Measurements from ENCODE around the gene ERGIC1.

Gene ERGIC1

GRCh38 chr5:172866802-172867748, 33.0 kb downstream of the ERGIC1 start:
- no peak for TF ChIP-seq CTCF (conservative IDR thresholded peaks at IDR 0.05)
- no peak overlapping the region for H3K27ac ChIP-seq

DNA sequence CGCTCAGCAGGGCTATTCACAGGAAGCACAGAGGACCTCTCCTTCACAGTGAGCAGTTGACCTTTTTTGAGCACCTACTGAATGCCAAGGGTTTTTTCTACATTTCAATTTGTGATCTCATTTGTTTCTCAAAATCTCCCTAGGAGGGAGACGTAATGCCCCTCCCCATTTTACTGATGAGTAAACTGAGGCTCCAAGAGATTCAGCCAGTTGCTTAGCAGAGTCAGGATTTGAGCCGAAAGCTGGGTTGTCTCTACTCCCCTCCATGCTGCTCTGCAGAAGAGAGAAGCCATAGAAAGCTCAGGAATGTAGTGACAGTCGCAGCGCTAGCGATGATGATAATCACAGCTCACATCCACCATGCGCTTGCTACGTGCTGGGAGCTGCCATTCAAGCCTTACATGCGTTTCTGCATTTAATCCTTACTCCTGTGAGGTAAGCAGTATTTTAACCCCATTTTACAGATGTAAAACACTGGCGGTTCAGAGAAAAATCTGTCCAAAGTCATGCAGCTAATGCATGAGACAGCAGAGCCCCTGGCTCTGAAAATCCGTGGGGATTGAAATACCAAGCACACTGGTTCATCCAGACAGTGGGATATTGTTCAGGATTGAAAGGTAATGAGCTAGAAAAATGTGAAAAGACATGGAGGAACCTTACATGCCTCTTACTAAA, 33.8 kb downstream of the ERGIC1 start:
- TF ChIP-seq CTCF (conservative IDR thresholded peaks at IDR 0.05) = no peak
- H3K27ac ChIP-seq = no peak overlapping the region

GRCh38 chr5:172868436-172868923, 34.4 kb downstream of the ERGIC1 start:
- no peak for TF ChIP-seq CTCF (conservative IDR thresholded peaks at IDR 0.05)
- H3K27ac ChIP-seq = no peak overlapping the region

DNA sequence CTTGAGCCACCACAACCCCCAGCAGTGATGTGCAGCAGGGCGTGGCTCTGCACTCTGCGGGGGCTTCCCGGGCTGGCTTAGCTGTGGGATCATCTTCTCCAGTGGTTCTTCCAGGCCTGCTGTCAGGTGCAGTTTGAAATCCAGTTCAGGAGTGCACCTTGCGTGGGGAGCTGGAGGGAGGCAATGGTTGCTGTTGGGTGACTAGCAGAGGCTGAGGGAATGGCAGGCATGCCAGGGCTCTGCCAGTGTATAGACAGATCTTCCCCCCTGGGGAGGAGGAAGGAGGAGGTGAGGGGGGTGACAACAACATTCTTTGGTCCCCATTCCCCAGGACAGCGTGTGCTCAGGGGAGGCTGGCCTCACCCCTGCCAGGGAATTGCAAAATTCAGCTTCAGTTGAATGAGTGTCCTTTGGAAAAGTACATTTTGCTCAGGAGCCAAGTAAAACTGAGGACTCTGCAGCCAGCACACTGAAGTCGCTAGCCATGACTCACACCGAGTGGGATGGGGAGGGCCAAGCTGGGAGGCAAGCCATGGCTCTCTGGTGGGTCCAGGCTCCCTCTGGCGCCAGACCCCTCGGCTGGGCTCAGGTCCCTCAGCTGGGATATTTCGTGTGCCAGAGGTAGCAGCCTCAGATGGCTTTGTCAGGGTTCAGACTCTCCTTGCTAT, 35.0 kb downstream of the ERGIC1 start:
- TF ChIP-seq CTCF (conservative IDR thresholded peaks at IDR 0.05) = no peak
- no peak overlapping the region for H3K27ac ChIP-seq

DNA sequence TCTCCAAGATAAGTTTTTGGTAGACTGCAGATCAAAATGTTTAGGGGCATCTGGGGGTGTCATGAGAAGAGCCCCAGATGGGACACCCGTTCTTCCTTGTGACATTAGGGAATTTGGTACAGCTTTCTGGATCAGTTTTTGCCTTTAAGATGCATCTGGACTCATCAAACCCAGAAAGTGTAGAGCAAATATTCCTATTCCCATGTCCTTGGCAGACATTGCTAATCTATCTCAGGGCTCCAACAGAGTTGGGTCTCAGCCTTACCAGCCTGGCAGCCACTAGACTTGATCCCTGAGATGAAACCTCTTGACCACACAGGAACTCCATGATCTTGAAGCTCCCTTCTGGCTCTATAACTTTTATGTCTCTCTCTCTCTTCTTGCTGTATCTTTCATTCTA, 35.6 kb downstream of the ERGIC1 start:
- no peak overlapping the region for H3K27ac ChIP-seq
- TF ChIP-seq CTCF (conservative IDR thresholded peaks at IDR 0.05) = no peak

GRCh38 chr5:172870291-172870714, 36.3 kb downstream of the ERGIC1 start:
- no peak for TF ChIP-seq CTCF (conservative IDR thresholded peaks at IDR 0.05)
- H3K27ac ChIP-seq = no peak overlapping the region

All from VCaP (cell line).